ENCODE data around the gene TOMM20. TPM values are rescaled to one million over a fixed set of nuclear protein-coding genes. Genes with fewer than 3 reads are reported as not detected.
A peak's percentile ranks its signal among the peaks of the same experiment; 100 is the strongest.
"Not testable (repeated sequence)": the region's sequence is repeated elsewhere in the genome, so short reads cannot be mapped to it uniquely, and the experiment has no call there.

Gene TOMM20
- total RNA-seq, result 105 and 118 TPM in 2 replicates

DNA sequence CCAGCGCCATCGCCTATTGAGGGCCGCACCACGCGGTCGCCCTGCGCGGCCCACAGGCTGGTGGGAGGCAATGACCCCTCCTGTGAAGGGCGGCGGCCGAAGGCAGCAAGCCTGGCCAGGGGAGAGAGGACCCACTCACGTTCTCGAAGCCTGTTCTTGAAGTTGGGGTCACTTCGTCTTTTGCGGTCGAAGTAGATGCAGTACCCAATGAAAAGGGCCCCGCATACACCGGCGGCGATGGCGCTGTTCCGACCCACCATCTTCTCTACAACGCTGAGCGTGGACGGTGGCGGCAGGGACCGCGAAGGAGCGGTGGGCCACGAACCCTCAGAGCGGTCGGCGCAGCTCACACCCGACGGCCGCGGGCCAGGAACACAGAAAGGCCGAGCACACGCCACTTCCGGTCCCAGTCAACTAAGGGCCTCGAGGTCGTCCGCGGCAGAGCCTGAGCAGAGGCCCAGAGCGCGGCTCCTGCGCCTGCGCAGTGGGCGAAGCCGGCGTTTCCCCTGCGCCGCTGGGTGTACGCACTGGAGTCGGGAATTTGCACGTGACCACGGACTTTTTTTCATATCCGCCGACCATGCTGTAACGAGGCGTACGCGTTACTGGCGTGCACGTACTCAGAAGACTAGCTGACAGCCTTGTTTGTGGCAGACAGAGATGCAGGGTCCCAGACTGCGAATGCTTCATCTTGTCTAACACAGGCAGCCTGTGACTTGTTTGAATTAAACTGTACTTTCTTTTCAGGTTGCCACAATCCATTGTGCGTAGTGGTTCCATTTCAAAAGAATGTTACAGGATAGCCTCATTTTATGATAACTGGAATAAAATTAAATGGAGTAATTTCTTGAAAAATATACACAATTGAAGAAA is at the start of gene TOMM20:
Gene TOMM20 (minus strand): TSS at position 382 of the 873 bp plus-strand sequence. CDS start 122 bp downstream, at position 260.
- DNase-seq (ENCODE audit: low spot score), result peak; percentile 95
- no peaks in the 10 kb centered on the region for H3K9me3 Mint-ChIP-seq
- H3K27me3 Mint-ChIP-seq (ENCODE audit: low read depth), result no peaks in the 10 kb centered on the region
- H3K27ac Mint-ChIP-seq, result peak within 1 kb of the TSS; percentile 97
- H3K4me1 Mint-ChIP-seq (ENCODE audit: low read depth), result peaks cover 37% of the 10 kb centered on the region
- H3K36me3 Mint-ChIP-seq (ENCODE audit: low read depth), result peaks cover 63% of the 10 kb centered on the region
- intact Hi-C loops (cut with micrococcal nuclease), result loop anchor here (1.0 kb wide), 2 partner anchors 33 to 200 kb away; partner anchors contain the start of genes ARID4B, GGPS1 and RBM34
- peak within 1 kb of the TSS; percentile 98 for H3K4me3 Mint-ChIP-seq (ENCODE audit: low read depth)

GRCh38 chr1:235176486-235176885 is 47.8 kb upstream of the TOMM20 start:
- H3K27ac Mint-ChIP-seq, result no peak overlapping the region
- no peaks in the 10 kb centered on the region for H3K9me3 Mint-ChIP-seq
- peaks cover 4% of the 10 kb centered on the region for H3K4me1 Mint-ChIP-seq (ENCODE audit: low read depth)
- H3K27me3 Mint-ChIP-seq (ENCODE audit: low read depth), result no peaks in the 10 kb centered on the region
- no peak for DNase-seq (ENCODE audit: low spot score)
- no peak overlapping the region for H3K4me3 Mint-ChIP-seq (ENCODE audit: low read depth)
- intact Hi-C loops (cut with micrococcal nuclease), result no loop called here
- peaks cover 66% of the 10 kb centered on the region for H3K36me3 Mint-ChIP-seq (ENCODE audit: low read depth)

GRCh38 chr1:235169986-235170385 is 41.3 kb upstream of the TOMM20 start:
- no peaks in the 10 kb centered on the region for H3K9me3 Mint-ChIP-seq

DNA sequence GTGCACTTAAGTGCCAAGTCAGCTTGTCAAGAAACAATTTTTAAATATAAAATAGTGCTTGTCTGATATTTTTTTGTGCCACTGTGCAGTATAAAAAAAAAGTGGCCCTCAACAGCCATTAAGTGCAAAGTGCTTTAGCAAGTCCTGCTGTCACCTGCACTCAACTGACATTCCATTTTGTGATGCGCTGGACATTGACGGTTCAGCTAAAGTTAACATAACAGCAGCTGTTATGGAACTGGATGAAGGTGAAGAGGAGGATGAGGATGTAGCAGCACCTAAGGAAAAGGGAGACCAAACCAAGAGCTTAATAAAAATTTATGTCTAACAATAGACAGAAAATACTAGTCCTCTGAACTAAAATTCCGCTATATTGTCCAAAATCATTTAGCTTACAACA is 39.7 kb upstream of the TOMM20 start:
- Mint-ChIP-seq H3K4me1 (ENCODE audit: low read depth) (no peaks in the 10 kb centered on the region), H3K27me3 (ENCODE audit: low read depth) (no peaks in the 10 kb centered on the region), H3K9me3 (no peaks in the 10 kb centered on the region), H3K27ac (no peak overlapping the region), H3K36me3 (ENCODE audit: low read depth) (peaks cover 53% of the 10 kb centered on the region), H3K4me3 (ENCODE audit: low read depth) (no peak overlapping the region)
- no peak for DNase-seq (ENCODE audit: low spot score)
- intact Hi-C loops (cut with micrococcal nuclease), result loop anchor here (10.0 kb wide), 1 partner anchor 476 kb away; the partner anchor contains the start of gene GNG4

More at GRCh38 chr1:235169986-235170385, 41.3 kb upstream of the TOMM20 start:
- Mint-ChIP-seq H3K36me3 (ENCODE audit: low read depth) (peaks cover 63% of the 10 kb centered on the region), H3K27ac (no peak overlapping the region), H3K27me3 (ENCODE audit: low read depth) (no peaks in the 10 kb centered on the region), H3K4me1 (ENCODE audit: low read depth) (no peaks in the 10 kb centered on the region), H3K4me3 (ENCODE audit: low read depth) (no peak overlapping the region)
- intact Hi-C loops (cut with micrococcal nuclease), result loop anchor here (10.0 kb wide), 1 partner anchor 475 kb away; the partner anchor contains the start of gene GNG4
- no peak for DNase-seq (ENCODE audit: low spot score)

- peak overlapping the region; percentile 99 for H3K4me3 Mint-ChIP-seq (ENCODE audit: low read depth)
- H3K27me3 Mint-ChIP-seq (ENCODE audit: low read depth), result no peaks in the 10 kb centered on the region
- peaks cover 13% of the 10 kb centered on the region for H3K4me1 Mint-ChIP-seq (ENCODE audit: low read depth)
- no peaks in the 10 kb centered on the region for H3K9me3 Mint-ChIP-seq
- H3K36me3 Mint-ChIP-seq (ENCODE audit: low read depth), result peaks cover 26% of the 10 kb centered on the region
- intact Hi-C loops (cut with micrococcal nuclease), result loop anchor here (1.0 to 10.0 kb wide), 5 partner anchors 33 to 483 kb away; partner anchors contain the start of genes ARID4B, GGPS1 and GNG4
- no peak for DNase-seq (ENCODE audit: low spot score)
- peak overlapping the region; percentile 97 for H3K27ac Mint-ChIP-seq
Measured at GRCh38 chr1:235161685-235162327, 33.2 kb upstream of the TOMM20 start.

GRCh38 chr1:235160957-235161684 is 32.5 kb upstream of the TOMM20 start, which contains the start of gene RBM34:
RBM34 (minus strand) TSS chr1:235161250; CDS start chr1:235161226, 24 bp downstream.
- H3K27me3 Mint-ChIP-seq (ENCODE audit: low read depth), result no peaks in the 10 kb centered on the region
- intact Hi-C loops (cut with micrococcal nuclease), result loop anchor here (1.0 to 10.0 kb wide), 5 partner anchors 32 to 484 kb away; partner anchors contain the start of genes ARID4B, GGPS1 and GNG4
- peaks cover 26% of the 10 kb centered on the region for H3K36me3 Mint-ChIP-seq (ENCODE audit: low read depth)
- H3K4me1 Mint-ChIP-seq (ENCODE audit: low read depth), result peaks cover 13% of the 10 kb centered on the region
- no peaks in the 10 kb centered on the region for H3K9me3 Mint-ChIP-seq
- H3K4me3 Mint-ChIP-seq (ENCODE audit: low read depth), result peak within 1 kb of the TSS; percentile 99
- peak; percentile 91 for DNase-seq (ENCODE audit: low spot score)
- H3K27ac Mint-ChIP-seq, result peak within 1 kb of the TSS; percentile 97

DNA sequence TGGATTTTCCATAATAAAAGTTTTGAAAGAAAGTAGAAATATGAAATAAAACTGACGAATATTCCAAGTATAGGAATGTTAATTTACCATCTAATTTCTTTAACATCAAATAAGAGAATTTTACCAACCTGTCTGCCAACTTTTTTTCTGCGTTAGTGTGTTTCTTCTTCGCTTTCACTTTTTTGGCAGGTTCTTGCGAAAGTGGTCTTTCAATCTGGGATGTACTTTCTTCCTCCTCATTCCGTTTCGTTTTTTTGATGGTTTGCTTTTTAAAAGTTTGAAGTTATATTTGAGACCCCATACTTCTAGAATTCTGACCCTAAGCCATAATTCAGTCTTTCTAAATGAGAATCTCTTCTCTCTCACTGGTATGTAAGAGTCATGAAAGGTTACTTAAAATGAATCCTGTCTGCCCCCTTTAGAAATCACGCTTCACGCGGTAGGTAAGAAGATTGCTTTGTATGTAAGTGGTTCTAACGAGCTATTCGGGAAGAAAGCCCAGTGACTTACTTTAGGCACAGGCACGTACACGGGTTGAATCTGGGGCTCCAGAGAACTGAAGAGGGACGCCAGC is 31.8 kb upstream of the TOMM20 start:
- Mint-ChIP-seq H3K4me3 (ENCODE audit: low read depth) (peak overlapping the region; percentile 99), H3K36me3 (ENCODE audit: low read depth) (peaks cover 26% of the 10 kb centered on the region), H3K27ac (peak overlapping the region; percentile 97), H3K4me1 (ENCODE audit: low read depth) (peaks cover 13% of the 10 kb centered on the region), H3K27me3 (ENCODE audit: low read depth) (no peaks in the 10 kb centered on the region), H3K9me3 (no peaks in the 10 kb centered on the region)
- DNase-seq (ENCODE audit: low spot score), result no peak
- intact Hi-C loops (cut with micrococcal nuclease), result loop anchor here (5.0 to 10.0 kb wide), 2 partner anchors 47 to 484 kb away; partner anchors contain the start of gene GNG4

DNA sequence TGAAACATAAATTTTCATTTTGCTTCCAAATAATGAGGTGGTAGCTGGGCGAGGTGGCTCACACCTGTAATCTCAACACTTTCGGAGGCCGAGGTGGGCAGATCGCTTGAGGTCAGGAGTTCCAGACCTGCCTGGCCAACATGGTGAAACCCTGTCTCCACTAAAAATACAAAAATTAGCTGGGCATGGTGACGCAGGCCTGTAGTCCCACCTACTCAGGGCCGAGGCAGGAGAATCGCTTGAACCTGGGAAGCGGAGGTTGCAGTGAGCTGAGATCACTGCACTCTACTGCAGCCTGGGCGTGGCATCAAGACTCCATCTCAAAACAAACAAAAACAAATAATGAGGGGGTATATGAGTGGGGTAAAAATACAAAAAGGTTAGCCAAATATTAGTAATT is 31.3 kb upstream of the TOMM20 start:
- H3K9me3 Mint-ChIP-seq; H3K27me3 Mint-ChIP-seq (ENCODE audit: low read depth): not testable (repeated sequence)
- Mint-ChIP-seq H3K27ac (peak overlapping the region; percentile 56), H3K4me1 (ENCODE audit: low read depth) (peaks cover 13% of the 10 kb centered on the region), H3K4me3 (ENCODE audit: low read depth) (peak overlapping the region; percentile 99), H3K36me3 (ENCODE audit: low read depth) (peaks cover 23% of the 10 kb centered on the region)
- intact Hi-C loops (cut with micrococcal nuclease), result loop anchor here (5.0 to 10.0 kb wide), 2 partner anchors 47 to 485 kb away; partner anchors contain the start of gene GNG4
- DNase-seq (ENCODE audit: low spot score), result peak; percentile 6

DNA sequence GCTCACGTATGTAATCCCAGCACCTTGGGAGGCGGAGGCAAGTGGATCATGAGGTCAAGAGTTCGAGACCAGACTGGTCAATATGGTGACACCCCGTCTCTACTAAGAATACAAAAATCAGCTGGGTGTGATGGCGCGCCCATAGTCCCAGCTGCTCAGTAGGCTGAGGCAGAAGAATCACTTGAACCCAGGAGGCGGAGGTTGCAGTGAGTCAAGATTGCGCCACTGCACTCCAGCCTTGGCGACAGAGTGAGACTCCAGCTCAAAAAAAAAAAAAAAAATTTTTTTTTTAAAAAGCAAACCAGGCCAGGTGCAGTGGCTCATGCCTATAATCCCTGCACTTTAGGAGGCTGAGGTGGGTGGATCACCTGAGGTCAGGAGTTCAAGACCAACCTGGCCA is 30.6 kb upstream of the TOMM20 start:
- peaks cover 25% of the 10 kb centered on the region for H3K36me3 Mint-ChIP-seq (ENCODE audit: low read depth)
- H3K27me3 Mint-ChIP-seq (ENCODE audit: low read depth); intact Hi-C loops (cut with micrococcal nuclease); H3K27ac Mint-ChIP-seq; H3K9me3 Mint-ChIP-seq: not testable (repeated sequence)
- H3K4me1 Mint-ChIP-seq (ENCODE audit: low read depth), result peaks cover 13% of the 10 kb centered on the region
- DNase-seq (ENCODE audit: low spot score), result peak; percentile 7
- peak overlapping the region; percentile 99 for H3K4me3 Mint-ChIP-seq (ENCODE audit: low read depth)

GRCh38 chr1:235158680-235159079 is 30.0 kb upstream of the TOMM20 start:
- Mint-ChIP-seq H3K36me3 (ENCODE audit: low read depth) (peaks cover 31% of the 10 kb centered on the region), H3K27ac (no peak overlapping the region), H3K27me3 (ENCODE audit: low read depth) (no peaks in the 10 kb centered on the region), H3K4me3 (ENCODE audit: low read depth) (peak overlapping the region; percentile 48), H3K9me3 (no peaks in the 10 kb centered on the region), H3K4me1 (ENCODE audit: low read depth) (peaks cover 13% of the 10 kb centered on the region)
- no peak for DNase-seq (ENCODE audit: low spot score)
- intact Hi-C loops (cut with micrococcal nuclease), result no loop called here

DNA sequence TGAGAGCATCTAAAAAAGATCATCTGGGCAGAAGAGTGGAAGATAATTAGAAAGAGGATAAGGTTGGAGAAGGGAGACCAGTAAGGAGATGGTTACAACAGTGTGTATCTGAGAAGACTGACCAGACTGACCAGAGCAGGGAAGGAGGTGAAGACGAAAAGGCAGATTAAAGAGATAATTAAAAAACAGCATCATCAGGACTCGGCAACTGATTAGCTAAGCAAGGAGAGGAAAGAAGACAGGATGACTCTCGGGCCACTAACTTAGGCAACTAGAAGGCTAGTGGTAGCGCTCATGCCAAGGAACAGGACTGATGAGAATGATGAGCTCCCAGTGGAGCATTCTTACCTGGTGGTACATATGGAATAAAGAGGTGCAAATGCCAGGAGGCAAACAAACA is 28.5 kb upstream of the TOMM20 start:
- peaks cover 13% of the 10 kb centered on the region for H3K4me1 Mint-ChIP-seq (ENCODE audit: low read depth)
- DNase-seq (ENCODE audit: low spot score), result no peak
- H3K27me3 Mint-ChIP-seq (ENCODE audit: low read depth), result no peaks in the 10 kb centered on the region
- H3K9me3 Mint-ChIP-seq, result no peaks in the 10 kb centered on the region
- intact Hi-C loops (cut with micrococcal nuclease), result no loop called here
- no peak overlapping the region for H3K4me3 Mint-ChIP-seq (ENCODE audit: low read depth)
- peaks cover 47% of the 10 kb centered on the region for H3K36me3 Mint-ChIP-seq (ENCODE audit: low read depth)
- H3K27ac Mint-ChIP-seq, result no peak overlapping the region

GRCh38 chr1:235156740-235157139 is 28.1 kb upstream of the TOMM20 start:
- H3K27me3 Mint-ChIP-seq (ENCODE audit: low read depth), result no peaks in the 10 kb centered on the region
- intact Hi-C loops (cut with micrococcal nuclease), result no loop called here
- no peaks in the 10 kb centered on the region for H3K9me3 Mint-ChIP-seq
- H3K4me1 Mint-ChIP-seq (ENCODE audit: low read depth), result peaks cover 11% of the 10 kb centered on the region
- no peak overlapping the region for H3K4me3 Mint-ChIP-seq (ENCODE audit: low read depth)
- DNase-seq (ENCODE audit: low spot score), result no peak
- H3K27ac Mint-ChIP-seq, result no peak overlapping the region
- H3K36me3 Mint-ChIP-seq (ENCODE audit: low read depth), result peaks cover 47% of the 10 kb centered on the region

Measured in activated T-helper 2 cell treated with anti-CD3 and anti-CD28 coated beads, Interferon-gamma antibody, Interleukin-2, Interleukin-4, amounts not matched to agents 10 μg/mL and 5 μg/mL and 100 μg/mL, durations not matched to agents 14 hours and 24 hours and 36 hours (primary cell).